Colonic mucosa (tissue), 4 donors: Measurements from ENCODE around the gene APOBEC3C. TPM values are rescaled to one million over a fixed set of nuclear protein-coding genes. Genes with fewer than 3 reads are reported as not detected.
"Not testable (repeated sequence)": the region's sequence is repeated elsewhere in the genome, so short reads cannot be mapped to it uniquely, and the experiment has no call there.

ENCODE experiments used
- DNase-seq: peaks from one replicate; pipeline ENCODE4 v3.0.0-alpha.2; 2020
- H3K27ac ChIP-seq: fragments of 200-600 bp; one replicate; pipeline ENCODE4 v1.8.0; 2021
- H3K27me3 ChIP-seq: fragments of 200-600 bp; one replicate; pipeline ENCODE4 v1.8.0; 2021
- H3K36me3 ChIP-seq: fragments of 200-600 bp; one replicate; pipeline ENCODE4 v1.8.0; 2021
- H3K4me1 ChIP-seq: fragments of 200-600 bp; one replicate; pipeline ENCODE4 v1.8.0; 2021; ENCODE audit warnings: mild to moderate bottlenecking
- H3K4me3 ChIP-seq: fragments of 200-600 bp; one replicate; pipeline ENCODE4 v1.8.0; 2021
- H3K9ac ChIP-seq, 2 donors: one replicate each; pipeline ENCODE4 v1.7.0; 2013; ENCODE audit warnings: control low read depth in 2 of 2, low read depth in 2 of 2, low read length in 2 of 2
- H3K9me3 ChIP-seq: fragments of 200-600 bp; one replicate; pipeline ENCODE4 v1.8.0; 2021
- intact Hi-C: fragments of 100-400 bp; cut with DNase I; formaldehyde crosslinking; loops from one replicate; pipeline ENCODE4 v1.14.1; 2022
- total RNA-seq, 2 donors: library from RNA; stranded (reverse); fragmentation: NEBNext Ultra II Directional in 1 of 2; extraction: Animal tissue kit (Norgen Biotek cat#: 25700) in 1 of 2; gene quantifications; one replicate each; pipeline ENCODE4 v1.2.1, GENCODE V29; 2021
- TF ChIP-seq, protein P1 (sequence below): fragments of 200-600 bp; IDR thresholded peaks from one replicate; pipeline ENCODE4 v1.8.0; 2022; ENCODE audit warnings: antibody characterized with exemption, mild to moderate bottlenecking
- donor health status: healthy.
- donor health status: DM: no; HTN: no; CAD: no.
- donor health status: DM: no; HTN: no; CAD: no.

APOBEC3C gene
- total RNA-seq, 2 donors from 2014 or later, result 13.5 to 49.0 TPM

DNA sequence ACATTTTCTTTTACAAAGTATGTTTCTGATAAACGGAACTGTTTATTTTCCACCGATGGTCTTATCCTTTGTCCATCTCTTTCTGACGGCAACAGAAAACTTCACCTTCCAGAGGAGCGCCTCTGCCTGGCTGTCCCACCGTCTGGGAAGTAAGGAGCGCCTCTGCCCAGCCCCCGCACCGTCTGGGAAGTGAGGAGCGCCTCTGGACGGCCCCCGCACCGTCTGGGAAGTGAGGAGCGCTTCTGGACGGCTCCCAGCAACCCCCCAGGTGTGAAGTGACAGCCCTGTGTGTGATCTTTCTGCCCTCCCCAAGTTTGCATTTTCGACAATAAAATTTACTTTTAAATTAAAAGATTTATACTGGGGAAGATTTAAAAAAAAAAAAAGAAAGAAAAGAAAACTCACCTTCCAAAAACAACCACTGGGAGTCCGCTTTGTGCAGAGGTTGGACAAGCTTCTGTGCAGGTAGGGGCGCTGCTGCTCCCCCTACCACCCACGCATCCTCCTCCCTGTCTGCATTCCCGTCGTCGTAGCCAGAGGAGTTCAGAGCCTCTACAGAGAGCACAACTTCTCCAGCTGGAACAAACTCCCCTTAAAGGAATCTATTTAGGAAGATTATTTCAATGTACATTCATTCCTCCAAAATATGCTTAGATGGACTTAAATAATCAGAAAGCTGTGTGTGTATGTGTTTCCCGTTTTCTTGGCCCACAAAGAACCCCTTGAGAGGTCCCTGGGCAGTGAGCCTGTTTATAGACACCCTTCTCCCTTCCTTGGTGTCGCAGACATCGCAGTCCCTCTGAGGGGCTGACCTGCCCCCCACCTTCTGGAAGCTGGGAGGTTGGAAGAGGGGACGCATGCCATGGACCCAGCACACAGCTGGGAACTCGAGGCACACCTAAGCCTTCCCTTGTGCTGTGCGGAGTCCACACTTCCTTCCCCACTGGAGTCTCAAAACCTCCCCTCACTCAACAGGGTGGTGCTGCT, 32.8 kb upstream of the APOBEC3C start:
- no peaks in the 10 kb centered on the region for H3K9me3 ChIP-seq
- peak overlapping the region; percentile 55 for H3K27ac ChIP-seq
- no peaks in the 10 kb centered on the region for H3K27me3 ChIP-seq
- intact Hi-C loops, result no loop called here
- peak; percentile 55 for DNase-seq
- TF ChIP-seq, protein P1, sequence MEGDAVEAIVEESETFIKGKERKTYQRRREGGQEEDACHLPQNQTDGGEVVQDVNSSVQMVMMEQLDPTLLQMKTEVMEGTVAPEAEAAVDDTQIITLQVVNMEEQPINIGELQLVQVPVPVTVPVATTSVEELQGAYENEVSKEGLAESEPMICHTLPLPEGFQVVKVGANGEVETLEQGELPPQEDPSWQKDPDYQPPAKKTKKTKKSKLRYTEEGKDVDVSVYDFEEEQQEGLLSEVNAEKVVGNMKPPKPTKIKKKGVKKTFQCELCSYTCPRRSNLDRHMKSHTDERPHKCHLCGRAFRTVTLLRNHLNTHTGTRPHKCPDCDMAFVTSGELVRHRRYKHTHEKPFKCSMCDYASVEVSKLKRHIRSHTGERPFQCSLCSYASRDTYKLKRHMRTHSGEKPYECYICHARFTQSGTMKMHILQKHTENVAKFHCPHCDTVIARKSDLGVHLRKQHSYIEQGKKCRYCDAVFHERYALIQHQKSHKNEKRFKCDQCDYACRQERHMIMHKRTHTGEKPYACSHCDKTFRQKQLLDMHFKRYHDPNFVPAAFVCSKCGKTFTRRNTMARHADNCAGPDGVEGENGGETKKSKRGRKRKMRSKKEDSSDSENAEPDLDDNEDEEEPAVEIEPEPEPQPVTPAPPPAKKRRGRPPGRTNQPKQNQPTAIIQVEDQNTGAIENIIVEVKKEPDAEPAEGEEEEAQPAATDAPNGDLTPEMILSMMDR, result peak; percentile 29
- H3K4me1 ChIP-seq, result no peaks in the 10 kb centered on the region
- no peaks in the 10 kb centered on the region for H3K36me3 ChIP-seq
- H3K9ac ChIP-seq, result peak overlapping the region; percentile 58 to 70
- H3K4me3 ChIP-seq, result no peak overlapping the region

DNA sequence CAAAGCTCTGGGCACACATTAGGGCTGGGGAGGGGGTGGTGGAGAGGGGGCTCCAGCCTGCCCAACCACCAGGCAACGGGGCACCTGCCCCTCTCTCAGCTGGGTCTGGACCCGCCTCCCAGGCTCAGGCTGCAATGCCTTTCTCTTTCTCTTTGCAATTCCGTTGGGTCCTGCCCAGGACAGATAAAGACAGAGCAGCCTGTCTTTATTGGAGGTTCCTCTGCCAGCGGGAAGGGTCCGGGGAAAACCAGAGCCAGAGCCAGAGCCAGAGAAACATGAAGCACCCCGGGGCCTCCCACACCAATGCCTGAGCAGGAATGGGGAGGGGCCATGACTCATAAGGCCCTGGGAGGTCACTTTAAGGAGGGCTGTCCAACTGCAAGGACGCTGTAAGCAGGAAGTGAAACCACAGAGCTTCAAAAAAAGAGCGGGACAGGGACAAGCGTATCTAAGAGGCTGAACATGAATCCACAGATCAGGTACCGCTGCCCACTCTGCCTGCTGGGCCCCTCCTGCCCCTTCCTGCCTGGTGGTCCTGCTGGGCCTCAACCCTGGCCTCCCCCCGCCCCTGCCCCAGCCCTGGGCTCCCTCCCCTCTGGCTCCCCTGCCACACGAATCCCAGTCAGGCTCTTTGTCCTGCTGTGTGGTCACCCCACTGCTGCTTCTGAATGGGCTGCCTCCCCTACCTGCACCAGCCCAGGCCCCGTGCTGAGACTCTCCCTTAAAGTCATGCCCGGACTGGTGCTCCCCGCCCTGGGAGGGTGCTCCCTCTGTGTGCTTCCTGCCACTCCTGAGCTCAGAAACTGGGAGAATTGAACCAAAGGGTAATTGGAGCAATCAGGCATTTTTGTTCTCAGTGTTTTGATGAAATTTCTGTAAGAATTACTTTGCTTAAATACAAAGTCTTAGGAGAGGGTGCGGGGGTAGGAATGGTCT, 31.8 kb upstream of the APOBEC3C start, which contains the start of gene APOBEC3B:
Gene APOBEC3B (plus strand): TSS at position 356 of the 936 bp plus-strand sequence. CDS start 107 bp downstream, at position 463.
- Histone ChIP-seq H3K27ac (peak within 1 kb of the TSS; percentile 55), H3K9ac (peak within 1 kb of the TSS; percentile 58 to 70), H3K27me3 (no peaks in the 10 kb centered on the region), H3K36me3 (no peaks in the 10 kb centered on the region), H3K4me1 (no peaks in the 10 kb centered on the region), H3K4me3 (no peak within 1 kb of the TSS), H3K9me3 (no peaks in the 10 kb centered on the region)
- TF ChIP-seq, protein P1, result no peak
- intact Hi-C loops, result no loop called here
- peak; percentile 95 for DNase-seq

DNA sequence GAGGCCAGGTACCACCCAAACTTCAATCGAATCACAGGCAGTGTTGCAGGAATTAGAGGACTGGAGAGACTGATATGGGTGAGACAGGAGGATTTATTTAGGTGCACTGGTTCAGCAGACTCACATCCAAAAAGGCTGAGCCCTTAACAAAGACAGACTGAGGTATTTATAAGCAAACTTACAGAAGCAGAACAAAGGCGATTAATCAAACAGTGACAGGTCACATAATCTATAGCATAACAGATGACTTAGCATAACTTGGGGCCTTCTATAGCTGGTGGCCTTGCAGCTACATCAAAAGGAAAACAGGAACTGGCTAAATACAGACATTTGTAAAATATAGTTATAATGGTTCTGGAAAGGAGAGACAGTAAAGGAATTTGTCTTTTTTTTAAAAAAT, 29.8 kb upstream of the APOBEC3C start:
- no peaks in the 10 kb centered on the region for H3K27me3 ChIP-seq
- no peaks in the 10 kb centered on the region for H3K4me1 ChIP-seq
- no peak for DNase-seq
- H3K4me3 ChIP-seq, result no peak overlapping the region
- intact Hi-C loops, result no loop called here
- TF ChIP-seq, protein P1, result no peak
- H3K9ac ChIP-seq, result no peak overlapping the region
- no peak overlapping the region for H3K27ac ChIP-seq
- no peaks in the 10 kb centered on the region for H3K9me3 ChIP-seq
- no peaks in the 10 kb centered on the region for H3K36me3 ChIP-seq

- H3K4me3 ChIP-seq, intact Hi-C loops, H3K9ac ChIP-seq, H3K27ac ChIP-seq, H3K4me1 ChIP-seq, H3K36me3 ChIP-seq, H3K27me3 ChIP-seq, H3K9me3 ChIP-seq: not testable (repeated sequence)
- peak; percentile 62 for DNase-seq
Measured at GRCh38 chr22:38984784-38985757, 29.0 kb upstream of the APOBEC3C start.

- H3K4me3 ChIP-seq, result no peak overlapping the region
- TF ChIP-seq, protein P1, result no peak
- H3K4me1 ChIP-seq, result no peaks in the 10 kb centered on the region
- no peak for DNase-seq
- H3K9me3 ChIP-seq, result no peaks in the 10 kb centered on the region
- H3K27me3 ChIP-seq, result no peaks in the 10 kb centered on the region
- H3K27ac ChIP-seq, result no peak overlapping the region
- intact Hi-C loops, result no loop called here
- no peak overlapping the region for H3K9ac ChIP-seq
- H3K36me3 ChIP-seq, result no peaks in the 10 kb centered on the region
Measured at GRCh38 chr22:38986629-38987028, 27.4 kb upstream of the APOBEC3C start.
